HL-60 (cell line): Measurements from ENCODE around the gene IZUMO4.

Experiments
- GABPA ChIP-seq: IDR thresholded peaks from 2 replicates; pipeline ENCODE4 v1.6.1; 2012; ENCODE audit warnings: low read depth
- POLR2AphosphoS5 ChIP-seq: IDR thresholded peaks from 2 replicates; pipeline ENCODE4 v1.6.1; 2012; ENCODE audit warnings: low read depth
- REST ChIP-seq: IDR thresholded peaks from 2 replicates; pipeline ENCODE4 v1.6.1; 2012; ENCODE audit warnings: low read depth; ENCODE audit not compliant: insufficient replicate concordance
- SPI1 ChIP-seq: IDR thresholded peaks from 2 replicates; pipeline ENCODE4 v1.6.1; 2012; ENCODE audit warnings: low read depth, mild to moderate bottlenecking, borderline replicate concordance
- TF ChIP-seq, protein P1 (sequence below): IDR thresholded peaks from one replicate; pipeline ENCODE4 v1.5.1; 2011; ENCODE audit warnings: low read length, control low read depth, inconsistent platforms; ENCODE audit not compliant: insufficient read depth

DNA sequence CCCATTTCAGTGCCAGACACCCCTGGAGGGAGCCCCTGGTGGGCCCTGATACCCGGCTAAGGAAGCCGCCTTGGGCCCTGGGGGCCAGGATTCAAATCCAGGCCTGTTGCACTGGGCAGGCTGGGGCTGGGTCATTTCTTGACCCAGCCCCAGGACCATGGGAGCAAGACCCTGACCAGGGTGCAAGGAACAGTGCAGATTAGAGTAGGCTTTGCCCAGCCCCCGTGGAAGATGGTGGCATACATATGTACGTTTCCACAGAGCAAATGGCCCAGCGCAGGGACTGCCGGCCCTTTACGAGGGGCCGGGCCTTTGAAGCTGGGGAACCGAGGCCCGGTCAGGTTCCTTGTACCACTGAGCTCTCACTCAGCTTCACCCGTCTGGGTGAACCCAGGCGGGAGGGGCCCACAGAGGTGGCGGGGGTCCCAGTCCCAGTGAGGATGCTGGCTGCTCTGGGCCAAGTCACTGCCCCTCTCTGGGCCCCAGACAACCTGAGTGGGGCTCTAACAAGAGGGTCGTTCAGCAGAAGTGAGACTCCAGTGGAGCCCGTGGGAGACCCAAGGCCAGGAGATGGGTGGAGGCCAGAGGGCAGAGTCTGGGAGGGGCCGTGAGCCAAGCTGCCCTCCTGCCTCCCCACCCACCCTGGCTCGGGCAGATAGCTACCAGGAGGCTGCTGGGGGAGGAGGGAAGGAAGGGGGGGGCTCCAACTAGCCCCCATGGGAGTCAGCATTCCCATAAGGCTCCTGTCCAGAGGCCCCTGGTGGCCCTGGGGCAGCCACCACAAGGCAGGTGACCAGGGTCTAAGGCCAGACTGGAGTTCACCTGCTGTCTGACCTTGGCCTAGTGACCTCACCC is 48.4 kb upstream of the IZUMO4 start:
- TF ChIP-seq, protein P1, sequence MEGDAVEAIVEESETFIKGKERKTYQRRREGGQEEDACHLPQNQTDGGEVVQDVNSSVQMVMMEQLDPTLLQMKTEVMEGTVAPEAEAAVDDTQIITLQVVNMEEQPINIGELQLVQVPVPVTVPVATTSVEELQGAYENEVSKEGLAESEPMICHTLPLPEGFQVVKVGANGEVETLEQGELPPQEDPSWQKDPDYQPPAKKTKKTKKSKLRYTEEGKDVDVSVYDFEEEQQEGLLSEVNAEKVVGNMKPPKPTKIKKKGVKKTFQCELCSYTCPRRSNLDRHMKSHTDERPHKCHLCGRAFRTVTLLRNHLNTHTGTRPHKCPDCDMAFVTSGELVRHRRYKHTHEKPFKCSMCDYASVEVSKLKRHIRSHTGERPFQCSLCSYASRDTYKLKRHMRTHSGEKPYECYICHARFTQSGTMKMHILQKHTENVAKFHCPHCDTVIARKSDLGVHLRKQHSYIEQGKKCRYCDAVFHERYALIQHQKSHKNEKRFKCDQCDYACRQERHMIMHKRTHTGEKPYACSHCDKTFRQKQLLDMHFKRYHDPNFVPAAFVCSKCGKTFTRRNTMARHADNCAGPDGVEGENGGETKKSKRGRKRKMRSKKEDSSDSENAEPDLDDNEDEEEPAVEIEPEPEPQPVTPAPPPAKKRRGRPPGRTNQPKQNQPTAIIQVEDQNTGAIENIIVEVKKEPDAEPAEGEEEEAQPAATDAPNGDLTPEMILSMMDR: no peak
- no peak for TF ChIP-seq POLR2AphosphoS5
- TF ChIP-seq REST: no peak
- TF ChIP-seq SPI1: no peak
- no peak for TF ChIP-seq GABPA
